Thoracic aorta (tissue), 2 donors: ENCODE measurements around the gene KLHL30. TPM values are rescaled to one million over a fixed set of nuclear protein-coding genes. Genes with fewer than 3 reads are reported as not detected.

Experiments used
- ATAC-seq: fragments of 150-250 bp; one replicate; pipeline ENCODE4 v1.8.0; 2017; ENCODE audit warnings: low read depth; ENCODE audit not compliant: insufficient number of reproducible peaks, low FRiP score
- DNase-seq: peaks from one replicate; pipeline ENCODE4 v3.0.0-alpha.2; 2020; ENCODE audit warnings: low spot score
- H3K27ac ChIP-seq, 2 donors: fragments of 200-600 bp; sonication (generic); 1 replicate in 1 of 2; 2 replicates in 1 of 2; pipeline ENCODE4 v1.5.1; 2016; ENCODE audit warnings: mild to moderate bottlenecking in 2 of 2, moderate library complexity in 2 of 2
- H3K27me3 ChIP-seq: fragments of 200-600 bp; sonication (generic); replicated peaks from 2 replicates; pipeline ENCODE4 v1.6.0; 2016; ENCODE audit warnings: mild to moderate bottlenecking; ENCODE audit not compliant: insufficient read depth
- H3K36me3 ChIP-seq: fragments of 200-600 bp; sonication (generic); one replicate; pipeline ENCODE4 v1.5.1; 2016
- H3K4me1 ChIP-seq, 2 donors: fragments of 200-600 bp; sonication (generic); 1 replicate in 1 of 2; 2 replicates in 1 of 2; pipeline versions ENCODE4 v1.5.1 to v1.6.0; 2016; ENCODE audit warnings: low read depth in 2 of 2, mild to moderate bottlenecking in 1 of 2; ENCODE audit not compliant: control insufficient read depth in 1 of 2
- H3K4me3 ChIP-seq: fragments of 200-600 bp; sonication (generic); 2 replicates; pipeline ENCODE4 v1.5.1; 2016; ENCODE audit warnings: mild to moderate bottlenecking
- H3K9me3 ChIP-seq: fragments of 200-600 bp; sonication (generic); 2 replicates; pipeline ENCODE4 v1.5.1; 2016
- total RNA-seq, 2 donors: library from RNA; depleted of rRNA; stranded (reverse); fragments of >200 nt; gene quantifications; one replicate each; pipeline versions ENCODE4 v1.1.0 to v1.2.3, GENCODE V29; 2016
- TF ChIP-seq, protein P1 (sequence below): fragments of 200-600 bp; sonication (generic); IDR thresholded peaks from one replicate; pipeline ENCODE4 v1.5.1; 2019; ENCODE audit warnings: antibody characterized with exemption

The KLHL30 gene
- total RNA-seq, 2 donors from 2014 or later, result 18.3 to 33.4 TPM

DNA sequence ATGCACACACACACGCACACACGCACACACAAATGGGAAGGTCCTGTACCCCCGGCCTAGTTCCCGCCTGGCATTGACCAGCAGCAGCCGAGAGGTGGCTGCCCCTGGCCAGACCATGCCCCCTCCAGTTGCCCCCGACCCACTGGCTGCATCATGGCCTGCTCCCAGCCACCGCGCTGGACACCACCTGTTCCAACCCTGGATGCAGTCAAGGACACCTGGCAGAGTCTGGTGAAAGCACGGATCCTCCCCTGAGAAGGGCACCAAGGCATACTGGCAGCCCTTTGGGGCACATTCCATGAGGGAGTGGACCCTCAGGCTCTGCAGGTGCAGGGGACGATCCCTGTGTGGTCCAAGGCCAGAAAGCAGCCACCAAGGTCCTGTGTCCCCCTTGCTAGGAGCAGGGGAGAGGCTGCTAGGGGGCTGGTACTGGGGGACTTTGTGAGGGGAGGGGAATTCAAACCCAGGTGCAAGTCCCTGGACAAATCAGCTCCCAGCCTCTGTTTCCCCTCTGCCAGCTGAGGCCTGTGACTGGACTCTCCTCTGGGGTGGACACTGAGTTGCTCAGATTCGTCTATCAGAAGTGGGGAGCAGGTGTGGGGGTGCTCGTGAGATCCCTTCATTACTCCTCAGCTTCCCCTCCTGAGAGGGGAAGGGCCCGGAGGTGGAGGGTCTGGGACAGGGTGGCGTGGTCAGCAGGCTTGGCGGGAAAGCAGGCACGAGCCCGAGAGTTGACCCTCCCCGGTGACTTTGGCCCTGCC, 34.8 kb upstream of the KLHL30 start:
- DNase-seq, result no peak
- H3K4me1 ChIP-seq, result no peaks in the 10 kb centered on the region
- H3K27ac ChIP-seq, result no peak overlapping the region
- no peak for ATAC-seq
- no peaks in the 10 kb centered on the region for H3K9me3 ChIP-seq
- H3K4me3 ChIP-seq, result no peak overlapping the region
- no peaks in the 10 kb centered on the region for H3K36me3 ChIP-seq
- TF ChIP-seq, protein P1, sequence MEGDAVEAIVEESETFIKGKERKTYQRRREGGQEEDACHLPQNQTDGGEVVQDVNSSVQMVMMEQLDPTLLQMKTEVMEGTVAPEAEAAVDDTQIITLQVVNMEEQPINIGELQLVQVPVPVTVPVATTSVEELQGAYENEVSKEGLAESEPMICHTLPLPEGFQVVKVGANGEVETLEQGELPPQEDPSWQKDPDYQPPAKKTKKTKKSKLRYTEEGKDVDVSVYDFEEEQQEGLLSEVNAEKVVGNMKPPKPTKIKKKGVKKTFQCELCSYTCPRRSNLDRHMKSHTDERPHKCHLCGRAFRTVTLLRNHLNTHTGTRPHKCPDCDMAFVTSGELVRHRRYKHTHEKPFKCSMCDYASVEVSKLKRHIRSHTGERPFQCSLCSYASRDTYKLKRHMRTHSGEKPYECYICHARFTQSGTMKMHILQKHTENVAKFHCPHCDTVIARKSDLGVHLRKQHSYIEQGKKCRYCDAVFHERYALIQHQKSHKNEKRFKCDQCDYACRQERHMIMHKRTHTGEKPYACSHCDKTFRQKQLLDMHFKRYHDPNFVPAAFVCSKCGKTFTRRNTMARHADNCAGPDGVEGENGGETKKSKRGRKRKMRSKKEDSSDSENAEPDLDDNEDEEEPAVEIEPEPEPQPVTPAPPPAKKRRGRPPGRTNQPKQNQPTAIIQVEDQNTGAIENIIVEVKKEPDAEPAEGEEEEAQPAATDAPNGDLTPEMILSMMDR, result no peak
- H3K27me3 ChIP-seq, result no peaks in the 10 kb centered on the region

DNA sequence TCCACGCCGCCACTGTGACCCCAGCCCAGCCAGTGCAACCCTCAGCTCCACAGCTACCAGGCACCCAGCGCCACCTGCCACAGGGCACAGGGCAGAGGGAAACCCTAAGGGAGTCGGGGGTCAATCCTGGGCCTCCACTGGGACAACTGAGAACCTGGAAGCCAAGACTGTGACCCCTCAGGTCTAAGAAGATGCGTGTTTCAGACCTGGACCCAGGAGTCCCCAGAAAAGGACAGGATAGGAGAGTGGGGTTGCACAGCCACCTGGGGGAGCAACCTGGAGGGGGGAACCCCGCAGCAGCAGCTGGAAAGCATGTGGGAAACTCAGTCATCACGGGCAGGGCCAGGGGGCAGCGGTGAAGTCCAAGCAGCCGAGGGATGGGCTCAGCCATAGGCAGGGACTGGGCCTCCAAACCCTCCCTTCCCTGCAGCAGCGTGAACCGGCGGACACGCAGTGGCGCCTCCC, 34.2 kb upstream of the KLHL30 start:
- TF ChIP-seq, protein P1, result no peak
- Histone ChIP-seq H3K27me3 (no peaks in the 10 kb centered on the region), H3K4me3 (no peak overlapping the region), H3K9me3 (no peaks in the 10 kb centered on the region), H3K4me1 (no peaks in the 10 kb centered on the region), H3K27ac (no peak overlapping the region), H3K36me3 (no peaks in the 10 kb centered on the region)
- ATAC-seq (no peak), DNase-seq (no peak)

DNA sequence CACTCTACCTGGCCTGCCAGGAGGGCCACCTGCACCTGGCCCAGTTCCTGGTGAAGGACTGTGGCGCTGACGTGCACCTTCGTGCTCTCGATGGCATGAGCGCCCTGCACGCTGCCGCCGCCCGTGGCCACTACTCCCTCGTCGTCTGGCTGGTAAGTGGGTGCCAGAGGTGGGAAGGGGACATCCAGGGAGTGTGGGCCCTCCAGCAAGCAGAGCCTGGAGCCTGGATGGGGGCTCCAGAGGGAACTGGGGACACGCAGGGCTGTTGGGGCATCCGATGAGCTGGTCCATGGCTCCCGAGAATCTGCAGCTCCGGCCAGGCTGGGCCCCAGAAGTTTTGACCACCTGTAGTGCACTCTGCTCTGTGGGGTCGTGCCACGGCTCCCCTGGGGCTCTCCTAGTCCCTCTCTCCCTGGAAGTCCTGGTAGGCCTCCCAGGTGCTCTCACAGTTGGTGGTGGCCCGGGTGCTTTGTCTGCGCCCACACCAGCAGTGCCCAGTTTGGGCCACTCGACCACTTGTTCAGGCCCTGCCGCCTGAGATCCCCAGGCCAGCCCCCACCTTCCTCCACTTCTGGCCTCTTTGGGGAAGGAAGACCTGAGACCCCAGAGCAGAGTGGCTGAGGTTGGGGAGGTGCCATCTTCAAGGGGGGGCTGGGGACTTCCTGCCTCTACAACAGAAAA, 33.6 kb upstream of the KLHL30 start:
- H3K4me3 ChIP-seq, result no peak overlapping the region
- no peak for ATAC-seq
- no peak overlapping the region for H3K27ac ChIP-seq
- TF ChIP-seq, protein P1, result no peak
- no peak for DNase-seq
- H3K27me3 ChIP-seq, result no peaks in the 10 kb centered on the region
- H3K4me1 ChIP-seq, result no peaks in the 10 kb centered on the region
- no peaks in the 10 kb centered on the region for H3K9me3 ChIP-seq
- no peaks in the 10 kb centered on the region for H3K36me3 ChIP-seq

DNA sequence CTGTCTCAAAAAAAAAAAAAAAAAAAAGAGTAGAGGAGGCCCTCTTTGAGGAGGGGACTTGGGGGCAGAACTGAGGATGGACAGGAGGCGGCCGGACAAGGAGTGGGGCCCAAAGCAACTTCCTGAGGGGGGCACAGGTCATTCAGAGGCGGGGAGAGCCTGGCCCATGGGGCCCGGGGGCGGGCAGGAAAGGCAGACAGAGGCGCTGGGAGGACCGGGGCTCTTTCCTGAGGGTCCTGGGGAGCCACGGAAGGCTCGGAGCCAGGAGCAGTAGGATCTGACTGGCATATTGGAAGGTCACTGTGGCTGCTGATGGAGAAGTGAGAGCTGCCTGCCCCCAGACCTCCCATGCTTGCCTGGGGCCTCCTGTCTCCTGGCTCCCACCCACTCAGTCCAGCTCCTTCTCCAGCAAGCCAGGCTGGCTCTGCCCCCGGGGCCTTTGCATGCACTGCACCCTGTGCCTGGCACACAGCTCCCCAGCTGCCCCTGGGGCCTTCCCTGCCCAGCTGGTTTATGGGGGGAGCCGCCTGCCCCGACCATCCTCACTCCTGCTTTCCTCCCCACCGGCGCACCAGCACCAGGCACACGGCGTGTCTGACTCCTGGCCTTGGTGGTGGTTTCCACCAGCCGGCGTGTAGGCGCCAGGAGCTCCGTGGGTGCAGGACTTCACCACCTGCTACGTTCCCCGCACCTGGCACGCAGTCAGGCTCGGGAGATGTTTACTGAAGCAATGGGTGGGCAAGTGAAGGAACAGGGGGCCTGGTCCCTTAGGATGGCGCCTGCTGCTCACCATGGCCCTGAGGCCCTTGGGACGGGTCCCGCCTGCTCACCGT, 32.7 kb upstream of the KLHL30 start:
- Histone ChIP-seq H3K36me3 (no peaks in the 10 kb centered on the region), H3K27ac (no peak overlapping the region), H3K4me3 (no peak overlapping the region), H3K4me1 (no peaks in the 10 kb centered on the region), H3K27me3 (no peaks in the 10 kb centered on the region), H3K9me3 (no peaks in the 10 kb centered on the region)
- ATAC-seq (no peak), DNase-seq (peak; percentile 1)
- TF ChIP-seq, protein P1, result no peak

DNA sequence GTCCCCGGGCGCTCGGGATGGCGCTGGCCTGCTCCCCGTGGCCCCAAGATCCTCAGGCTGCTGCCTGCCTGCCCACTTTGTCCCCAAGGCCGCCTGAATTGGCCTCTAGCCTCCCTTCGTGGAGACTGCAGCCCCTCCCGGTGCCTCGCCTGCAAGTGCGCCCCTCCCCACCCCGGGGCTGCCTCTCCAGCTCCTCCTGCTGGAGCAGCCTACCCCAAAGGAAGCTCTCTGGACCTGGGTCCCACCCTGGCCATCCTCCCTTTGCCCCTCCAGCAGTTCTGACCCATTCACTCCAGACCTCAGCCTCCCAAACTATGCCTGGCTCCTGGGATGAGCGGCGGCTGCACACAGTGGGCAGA, 32.1 kb upstream of the KLHL30 start:
- Histone ChIP-seq H3K9me3 (no peaks in the 10 kb centered on the region), H3K36me3 (no peaks in the 10 kb centered on the region), H3K4me1 (no peaks in the 10 kb centered on the region), H3K4me3 (no peak overlapping the region), H3K27me3 (no peaks in the 10 kb centered on the region), H3K27ac (no peak overlapping the region)
- TF ChIP-seq, protein P1, result no peak
- ATAC-seq (no peak), DNase-seq (no peak)
